SK-N-SH (cell line): ENCODE measurements around the gene VPS13A. TPM values are rescaled to one million over a fixed set of nuclear protein-coding genes. Genes with fewer than 3 reads are reported as not detected.

Source experiments
- CTCF ChIA-PET: fragments of 300-600, 350-600 bp; formaldehyde crosslinking; extraction: SDS; loops from one replicate; lab custom pipeline; 2021; lab: Yijun Ruan, JAX
- POLR2A ChIA-PET: fragments of 350-600 bp; sonication (Branson Sonifier 250); formaldehyde crosslinking; extraction: SDS; loops from one replicate; lab custom pipeline; 2020; ENCODE audit warnings: antibody characterized with exemption, inconsistent platforms; lab: Yijun Ruan, JAX
- DNase-seq: peaks from one replicate; pipeline ENCODE4 v3.0.0; 2012
- H2AFZ ChIP-seq: fragments of 200-600 bp; sonication (generic); 2 replicates; pipeline ENCODE4 v1.8.1; 2016; ENCODE audit warnings: antibody characterized with exemption, mild to moderate bottlenecking, low read depth
- H3F3A ChIP-seq: fragments of 200-600 bp; sonication (generic); replicated peaks from 2 replicates; pipeline ENCODE3; 2016; ENCODE audit warnings: antibody characterized with exemption, mild to moderate bottlenecking; ENCODE audit not compliant: insufficient read depth
- H3K27ac ChIP-seq, 2 experiments: fragments of 200-500 bp in 1 of 2; fragments of 200-600 bp in 1 of 2; sonication (Bioruptor generic) in 1 of 2; sonication (generic), shearing (Covaris generic) in 1 of 2; 2 replicates each; pipeline versions ENCODE4 v1.5.1 to v1.6.1; 2014 to 2016; ENCODE audit warnings: low read depth in 2 of 2, inconsistent platforms in 1 of 2, low read length in 1 of 2, mild to moderate bottlenecking in 1 of 2, mixed read lengths in 1 of 2
- H3K27me3 ChIP-seq: fragments of 200-600 bp; sonication (generic), shearing (Covaris generic); 2 replicates; pipeline ENCODE4 v1.6.1; 2016; ENCODE audit warnings: mixed run types; ENCODE audit not compliant: insufficient read depth
- H3K36me3 ChIP-seq, 2 experiments: fragments of 200-500 bp in 1 of 2; fragments of 200-600 bp in 1 of 2; sonication (Bioruptor generic) in 1 of 2; sonication (generic) in 1 of 2; replicated peaks in 1 of 2; 2 replicates each; pipeline versions ENCODE3 to v1.5.1; 2014 to 2016; ENCODE audit warnings: low read length in 1 of 2, mild to moderate bottlenecking in 1 of 2; ENCODE audit not compliant: insufficient read depth in 2 of 2, control insufficient read depth in 1 of 2
- H3K4me1 ChIP-seq, 2 experiments: fragments of 200-500 bp in 1 of 2; fragments of 200-600 bp in 1 of 2; sonication (Bioruptor generic) in 1 of 2; sonication (generic), shearing (Covaris generic) in 1 of 2; 2 replicates each; pipeline versions ENCODE4 v1.5.1 to v1.6.1; 2014 to 2016; ENCODE audit warnings: low read depth in 1 of 2, low read length in 1 of 2, mixed run types in 1 of 2; ENCODE audit not compliant: insufficient read depth in 2 of 2, control insufficient read depth in 1 of 2
- H3K4me2 ChIP-seq: fragments of 200-600 bp; sonication (generic), shearing (Covaris generic); 2 replicates; pipeline ENCODE4 v1.6.1; 2017; ENCODE audit warnings: mixed run types
- H3K4me3 ChIP-seq, 2 experiments: fragments of 200-500 bp in 1 of 2; fragments of 200-600 bp in 1 of 2; sonication (Bioruptor generic) in 1 of 2; sonication (generic), shearing (Covaris generic) in 1 of 2; 2 replicates each; pipeline versions ENCODE4 v1.5.1 to v1.8.1; 2014 to 2016; ENCODE audit warnings: low read depth in 2 of 2, inconsistent platforms in 1 of 2, low read length in 1 of 2, mild to moderate bottlenecking in 1 of 2, mixed read lengths in 1 of 2, moderate library complexity in 1 of 2
- H3K79me2 ChIP-seq: fragments of 200-600 bp; sonication (generic); 2 replicates; pipeline ENCODE4 v1.8.1; 2017; ENCODE audit warnings: mild to moderate bottlenecking; ENCODE audit not compliant: insufficient read depth
- H3K9ac ChIP-seq: fragments of 200-600 bp; sonication (generic); 2 replicates; pipeline ENCODE4 v1.6.1; 2017; ENCODE audit warnings: mixed run types
- H3K9me2 ChIP-seq: fragments of 200-600 bp; sonication (generic); 2 replicates; pipeline ENCODE4 v1.6.1; 2017; ENCODE audit warnings: mixed run types
- H3K9me3 ChIP-seq: fragments of 200-600 bp; sonication (generic); 2 replicates; pipeline ENCODE4 v1.6.1; 2017; ENCODE audit warnings: mixed run types, mild to moderate bottlenecking, moderate library complexity
- H4K20me1 ChIP-seq: fragments of 200-600 bp; sonication (generic); 2 replicates; pipeline ENCODE4 v1.6.1; 2017; ENCODE audit warnings: mild to moderate bottlenecking, mixed run types; ENCODE audit not compliant: insufficient read depth
- CHD2 ChIP-seq: fragments of 150-350 bp; IDR thresholded peaks from 2 replicates; pipeline ENCODE4 v1.6.1; 2018; ENCODE audit warnings: low read length; ENCODE audit not compliant: partially characterized antibody
- FOSL2 ChIP-seq: IDR thresholded peaks from 2 replicates; pipeline ENCODE4 v1.4.0; 2012; ENCODE audit warnings: low read depth, mild to moderate bottlenecking, moderate library complexity, borderline replicate concordance
- FOXJ3 ChIP-seq: sonication (generic); formaldehyde crosslinking; IDR thresholded peaks from 2 replicates; pipeline ENCODE4 v1.5.1; 2020; ENCODE audit warnings: mild to moderate bottlenecking, missing genetic modification reagents
- FOXM1 ChIP-seq: IDR thresholded peaks from 2 replicates; pipeline ENCODE4 v1.4.0; 2012; ENCODE audit warnings: low read depth, mild to moderate bottlenecking
- GABPA ChIP-seq: IDR thresholded peaks from 2 replicates; pipeline ENCODE4 v1.4.0; 2012; ENCODE audit warnings: low read depth, mild to moderate bottlenecking
- GATA2 ChIP-seq: sonication (generic); formaldehyde crosslinking; IDR thresholded peaks from 2 replicates; pipeline ENCODE4 v1.5.0; 2020; ENCODE audit warnings: mild to moderate bottlenecking, missing genetic modification reagents
- JUND ChIP-seq: IDR thresholded peaks from 2 replicates; pipeline ENCODE4 v1.4.0; 2012
- MXI1 ChIP-seq: IDR thresholded peaks from 2 replicates; pipeline ENCODE4 v1.6.1; 2012; ENCODE audit warnings: mild to moderate bottlenecking, low read depth, low read length, improper control_type of control experiment
- NFIC ChIP-seq: IDR thresholded peaks from 2 replicates; pipeline ENCODE4 v1.4.0; 2012; ENCODE audit warnings: borderline replicate concordance
- SIN3A ChIP-seq: IDR thresholded peaks from 2 replicates; pipeline ENCODE4 v1.6.1; 2012; ENCODE audit warnings: low read depth, mild to moderate bottlenecking, low read length, moderate library complexity, borderline replicate concordance
- SMC3 ChIP-seq: IDR thresholded peaks from 2 replicates; pipeline ENCODE4 v1.6.1; 2012; ENCODE audit warnings: low read depth, low read length, improper control_type of control experiment
- TAF1 ChIP-seq: IDR thresholded peaks from 2 replicates; pipeline ENCODE4 v1.6.1; 2012; ENCODE audit warnings: low read depth, mild to moderate bottlenecking, low read length, moderate library complexity, borderline replicate concordance
- TCF12 ChIP-seq: IDR thresholded peaks from 2 replicates; pipeline ENCODE4 v1.4.0; 2012
- WGBS: methylation state at CpG from one replicate; pipeline ENCODE4 v1.1.6; 2017; ENCODE audit warnings: low lambda C conversion rate; 5-methylcytosine and 5-hydroxymethylcytosine counted together
- polyA plus RNA-seq, 3 experiments: library from polyadenylated mRNA; depleted of rRNA; stranded (reverse); fragments of >200 nt; gene quantifications; 2 replicates each; pipeline ENCODE4 v1.2.3, GENCODE V29; 2012
- TF ChIP-seq, protein P1 (sequence below): fragments of 200-600 bp; sonication (generic); IDR thresholded peaks from 2 replicates; pipeline ENCODE4 v1.6.1; 2017; ENCODE audit warnings: antibody characterized with exemption, mild to moderate bottlenecking, moderate library complexity
- TF ChIP-seq, protein P2 (sequence below): IDR thresholded peaks from 2 replicates; pipeline ENCODE4 v1.4.0; 2012; ENCODE audit warnings: low read depth, borderline replicate concordance

Gene VPS13A
- polyA plus RNA-seq, 1 of the 3 experiments (the other 2 are of a cell fraction), result 6.0 TPM

DNA sequence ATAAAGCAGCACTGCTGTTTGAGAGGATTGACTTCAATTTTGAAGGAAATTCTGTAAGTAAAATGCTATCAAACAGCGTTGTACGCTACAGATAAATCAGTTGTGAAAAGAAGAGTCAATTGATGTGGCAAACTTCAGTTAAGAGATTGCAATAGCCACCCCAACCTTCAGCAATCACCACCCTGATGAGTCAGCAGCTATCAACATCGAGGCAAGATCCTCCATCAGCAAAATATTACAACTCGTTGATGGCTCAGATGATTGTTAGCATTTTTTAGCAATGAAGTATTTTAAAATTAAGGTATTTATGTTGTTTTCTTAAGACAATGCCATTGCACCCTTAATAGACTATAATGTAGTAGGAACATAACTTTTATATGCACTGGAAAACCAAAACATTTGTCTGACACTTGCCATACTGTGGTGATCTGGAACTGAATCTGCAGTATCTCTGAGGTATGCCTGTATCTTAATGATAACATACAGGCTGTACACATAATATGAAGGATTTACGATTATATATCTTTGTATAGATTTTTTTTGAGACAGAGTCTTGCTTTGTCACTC, 47.5 kb downstream of the VPS13A start:
- POLR2A ChIA-PET, result no interaction called here
- Histone ChIP-seq H3K27ac (no peak overlapping the region), H3K4me3 (no peak overlapping the region), H3K9ac (no peak overlapping the region), H3K27me3 (no peaks in the 10 kb centered on the region), H3K36me3 (peaks cover 44 to 55% of the 10 kb centered on the region in 2 experiments), H4K20me1 (no peaks in the 10 kb centered on the region), H3K79me2 (no peaks in the 10 kb centered on the region), H3K9me3 (no peaks in the 10 kb centered on the region), H3K4me1 (no peaks in the 10 kb centered on the region), H3K9me2 (no peaks in the 10 kb centered on the region), H2AFZ (no peak overlapping the region), H3K4me2 (no peak overlapping the region), H3F3A (no peaks in the 10 kb centered on the region)
- TF ChIP-seq SMC3 (no peak), JUND (no peak), FOXM1 (no peak), FOSL2 (no peak), GABPA (no peak), FOXJ3 (CRISPR knock-in tag) (no peak), SIN3A (no peak), GATA2 (no peak), MXI1 (no peak)
- no peak for DNase-seq
- CTCF ChIA-PET, result interaction anchor here (1.3 to 1.7 kb wide), 3 partner anchors 11 to 74 kb away, joined by 3 to 6 read pairs (median 3); no protein-coding TSS in a partner anchor
- 87% methylated on average over 5 of the region's 5 CpGs for WGBS

DNA sequence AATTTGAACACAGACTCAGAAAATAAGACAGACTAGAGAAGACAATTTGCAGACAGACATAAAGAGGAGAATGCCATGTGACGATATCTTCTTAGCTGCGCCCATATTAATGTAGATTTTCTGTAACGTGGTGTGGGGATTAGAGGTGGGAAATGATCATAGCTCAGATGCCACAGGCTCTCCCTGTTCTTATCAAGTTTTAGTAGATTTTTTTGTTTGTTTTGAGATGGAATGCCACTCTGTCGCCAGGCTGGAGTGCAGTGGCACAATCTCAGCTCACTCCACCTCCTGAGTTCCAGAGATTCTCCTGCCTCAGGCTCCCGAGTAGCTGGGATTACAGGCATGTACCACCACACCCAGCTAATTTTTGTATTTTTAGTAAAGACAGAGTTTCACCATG, 59.4 kb downstream of the VPS13A start:
- Histone ChIP-seq H3K4me1 (no peaks in the 10 kb centered on the region), H3K27me3 (no peaks in the 10 kb centered on the region), H2AFZ (no peak overlapping the region), H3K4me2 (no peak overlapping the region), H3K4me3 (no peak overlapping the region), H3F3A (no peaks in the 10 kb centered on the region), H3K27ac (no peak overlapping the region), H3K9me3 (no peaks in the 10 kb centered on the region), H3K9me2 (no peaks in the 10 kb centered on the region), H4K20me1 (no peaks in the 10 kb centered on the region), H3K79me2 (no peaks in the 10 kb centered on the region), H3K36me3 (peaks cover 19 to 30% of the 10 kb centered on the region in 2 experiments), H3K9ac (no peak overlapping the region)
- POLR2A ChIA-PET, result no interaction called here
- no peak for DNase-seq
- 95% methylated on average over 5 of the region's 5 CpGs for WGBS
- CTCF ChIA-PET, result no interaction called here
- TF ChIP-seq, protein P1, sequence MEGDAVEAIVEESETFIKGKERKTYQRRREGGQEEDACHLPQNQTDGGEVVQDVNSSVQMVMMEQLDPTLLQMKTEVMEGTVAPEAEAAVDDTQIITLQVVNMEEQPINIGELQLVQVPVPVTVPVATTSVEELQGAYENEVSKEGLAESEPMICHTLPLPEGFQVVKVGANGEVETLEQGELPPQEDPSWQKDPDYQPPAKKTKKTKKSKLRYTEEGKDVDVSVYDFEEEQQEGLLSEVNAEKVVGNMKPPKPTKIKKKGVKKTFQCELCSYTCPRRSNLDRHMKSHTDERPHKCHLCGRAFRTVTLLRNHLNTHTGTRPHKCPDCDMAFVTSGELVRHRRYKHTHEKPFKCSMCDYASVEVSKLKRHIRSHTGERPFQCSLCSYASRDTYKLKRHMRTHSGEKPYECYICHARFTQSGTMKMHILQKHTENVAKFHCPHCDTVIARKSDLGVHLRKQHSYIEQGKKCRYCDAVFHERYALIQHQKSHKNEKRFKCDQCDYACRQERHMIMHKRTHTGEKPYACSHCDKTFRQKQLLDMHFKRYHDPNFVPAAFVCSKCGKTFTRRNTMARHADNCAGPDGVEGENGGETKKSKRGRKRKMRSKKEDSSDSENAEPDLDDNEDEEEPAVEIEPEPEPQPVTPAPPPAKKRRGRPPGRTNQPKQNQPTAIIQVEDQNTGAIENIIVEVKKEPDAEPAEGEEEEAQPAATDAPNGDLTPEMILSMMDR, result no peak
- TF ChIP-seq NFIC (no peak), JUND (no peak), SMC3 (no peak), SIN3A (no peak), TAF1 (no peak), GATA2 (no peak), TCF12 (no peak), CHD2 (no peak)
- TF ChIP-seq, protein P2, sequence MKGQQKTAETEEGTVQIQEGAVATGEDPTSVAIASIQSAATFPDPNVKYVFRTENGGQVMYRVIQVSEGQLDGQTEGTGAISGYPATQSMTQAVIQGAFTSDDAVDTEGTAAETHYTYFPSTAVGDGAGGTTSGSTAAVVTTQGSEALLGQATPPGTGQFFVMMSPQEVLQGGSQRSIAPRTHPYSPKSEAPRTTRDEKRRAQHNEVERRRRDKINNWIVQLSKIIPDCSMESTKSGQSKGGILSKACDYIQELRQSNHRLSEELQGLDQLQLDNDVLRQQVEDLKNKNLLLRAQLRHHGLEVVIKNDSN, result no peak
